Prostate gland (tissue), 2 donors: ENCODE data around the gene RPL35. TPM values are rescaled to one million over a fixed set of nuclear protein-coding genes. Genes with fewer than 3 reads are reported as not detected.

Experiments used
- DNase-seq: peaks from one replicate; pipeline ENCODE4 v3.0.0-alpha.2; 2019; ENCODE audit warnings: low spot score
- H3K27ac ChIP-seq, 2 donors: fragments of 200-600 bp; sonication (generic); 2 replicates each; pipeline ENCODE4 v1.5.1; 2017 to 2019
- H3K27me3 ChIP-seq: fragments of 200-600 bp; sonication (generic); replicated peaks from 2 replicates; pipeline ENCODE4 v1.5.1; 2019; ENCODE audit not compliant: insufficient read depth
- H3K36me3 ChIP-seq, 2 donors: fragments of 200-600 bp; sonication (generic); 1 replicate in 1 of 2; 2 replicates in 1 of 2; pipeline versions ENCODE4 v1.5.1 to v1.8.1; 2017 to 2019
- H3K4me1 ChIP-seq: fragments of 200-600 bp; sonication (generic); replicated peaks from 2 replicates; pipeline ENCODE4 v1.5.1; 2019
- H3K4me3 ChIP-seq, 2 donors: fragments of 200-600 bp; sonication (generic); 2 replicates each; pipeline ENCODE4 v1.5.1; 2017 to 2019
- H3K9me3 ChIP-seq: fragments of 200-600 bp; sonication (generic); 2 replicates; pipeline ENCODE4 v1.5.1; 2017
- POLR2A ChIP-seq: fragments of 450-650 bp; IDR thresholded peaks from one replicate; pipeline ENCODE4 v1.6.1; 2016; ENCODE audit warnings: antibody characterized with exemption, mild to moderate bottlenecking
- POLR2AphosphoS5 ChIP-seq: sonication (generic); formaldehyde crosslinking; IDR thresholded peaks from one replicate; pipeline ENCODE4 v1.6.1; 2017; ENCODE audit warnings: antibody characterized with exemption
- WGBS: methylation state at CpG from one replicate; pipeline ENCODE4 v1.1.5; 2018; 5-methylcytosine and 5-hydroxymethylcytosine counted together
- intact Hi-C: fragments of 100-400 bp; cut with DNase I; formaldehyde crosslinking; loops from one replicate; pipeline ENCODE4 v1.14.2; 2022
- total RNA-seq, 2 donors: library from RNA; depleted of rRNA; stranded (reverse); fragments of >200 nt; gene quantifications; one replicate each; pipeline ENCODE4 v1.1.0, GENCODE V29; 2016
- TF ChIP-seq, protein P1 (sequence below), 4 experiments: fragments of 200-600 bp in 2 of 4; fragments of 450-650 bp in 2 of 4; sonication (generic) in 2 of 4; IDR thresholded peaks; 1 replicate in 3 of 4; 2 replicates in 1 of 4; pipeline ENCODE4 v1.5.1; 2016 to 2019; ENCODE audit warnings: antibody characterized with exemption in 4 of 4, mild to moderate bottlenecking in 2 of 4, moderate library complexity in 2 of 4

RPL35 gene
- 1,000 to 10,000 TPM; 1,539 to 2,854 TPM for total RNA-seq

DNA sequence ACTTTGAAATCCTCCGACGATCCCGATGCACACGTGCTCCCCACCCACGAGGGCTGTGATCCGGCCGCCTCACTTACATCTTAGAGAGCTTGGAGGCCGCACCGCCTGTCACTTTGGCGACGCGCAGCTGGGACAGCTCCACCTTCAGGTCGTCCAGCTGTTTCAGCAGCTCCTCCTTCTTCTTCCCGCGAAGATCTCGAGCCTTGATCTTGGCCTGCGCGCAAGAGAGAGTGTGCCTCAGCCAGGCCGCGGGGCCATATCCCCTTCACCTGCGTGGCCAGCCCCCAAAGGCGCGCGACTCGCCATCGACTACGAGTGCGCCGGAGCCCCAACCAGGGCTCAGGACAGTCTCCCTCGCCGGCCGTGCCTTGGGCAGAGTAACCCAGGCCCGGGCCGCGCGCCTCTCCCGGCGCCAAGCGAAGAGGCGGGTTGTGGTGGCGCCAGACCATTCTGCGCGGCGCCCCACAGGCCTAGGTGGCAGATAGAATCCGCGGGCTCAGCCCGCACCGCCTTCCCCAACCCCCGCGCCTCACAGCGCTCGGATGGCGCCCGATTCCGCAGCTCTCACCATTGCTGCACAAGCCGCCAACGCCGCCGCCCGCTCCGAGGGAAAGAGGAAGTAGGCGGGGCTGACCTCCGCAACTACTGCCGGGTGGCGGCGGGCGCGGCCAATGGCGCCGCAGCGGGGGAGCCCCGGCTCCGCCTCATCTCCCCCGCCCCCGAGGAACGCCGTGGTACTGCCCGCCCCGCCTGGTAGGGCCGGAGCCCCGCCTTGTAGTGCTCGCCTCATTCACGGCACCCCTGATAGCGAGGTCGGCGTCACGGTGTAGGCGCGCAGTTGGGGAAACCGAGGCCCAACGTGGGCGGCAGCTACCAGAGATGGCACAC is at the start of gene RPL35, which contains the start of gene ARPC5L:
RPL35 (minus strand) TSS at position 616 of the 888 bp plus-strand sequence; CDS start at position 571, 45 bp downstream.
ARPC5L (plus strand) TSS at position 789 of the 888 bp plus-strand sequence. CDS start 7,161 bp downstream, outside the sequence.
- peaks cover 9% of the 10 kb centered on the region for H3K4me1 ChIP-seq
- no peaks in the 10 kb centered on the region for H3K27me3 ChIP-seq
- H3K9me3 ChIP-seq = no peaks in the 10 kb centered on the region
- DNase-seq = peak; percentile 94
- H3K27ac ChIP-seq = peak within 1 kb of the TSS; percentile 67 to 84
- TF ChIP-seq, protein P1, sequence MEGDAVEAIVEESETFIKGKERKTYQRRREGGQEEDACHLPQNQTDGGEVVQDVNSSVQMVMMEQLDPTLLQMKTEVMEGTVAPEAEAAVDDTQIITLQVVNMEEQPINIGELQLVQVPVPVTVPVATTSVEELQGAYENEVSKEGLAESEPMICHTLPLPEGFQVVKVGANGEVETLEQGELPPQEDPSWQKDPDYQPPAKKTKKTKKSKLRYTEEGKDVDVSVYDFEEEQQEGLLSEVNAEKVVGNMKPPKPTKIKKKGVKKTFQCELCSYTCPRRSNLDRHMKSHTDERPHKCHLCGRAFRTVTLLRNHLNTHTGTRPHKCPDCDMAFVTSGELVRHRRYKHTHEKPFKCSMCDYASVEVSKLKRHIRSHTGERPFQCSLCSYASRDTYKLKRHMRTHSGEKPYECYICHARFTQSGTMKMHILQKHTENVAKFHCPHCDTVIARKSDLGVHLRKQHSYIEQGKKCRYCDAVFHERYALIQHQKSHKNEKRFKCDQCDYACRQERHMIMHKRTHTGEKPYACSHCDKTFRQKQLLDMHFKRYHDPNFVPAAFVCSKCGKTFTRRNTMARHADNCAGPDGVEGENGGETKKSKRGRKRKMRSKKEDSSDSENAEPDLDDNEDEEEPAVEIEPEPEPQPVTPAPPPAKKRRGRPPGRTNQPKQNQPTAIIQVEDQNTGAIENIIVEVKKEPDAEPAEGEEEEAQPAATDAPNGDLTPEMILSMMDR (IDR thresholded peaks at IDR 0.05) = peak in 3 of 4 experiments; percentile 23 to 45 (median 35)
- TF ChIP-seq POLR2A (peak; percentile 85), POLR2AphosphoS5 (peak; percentile 92)
- peaks cover 8 to 20% of the 10 kb centered on the region in 2 donors for H3K36me3 ChIP-seq
- peak within 1 kb of the TSS; percentile 71 to 81 for H3K4me3 ChIP-seq
- intact Hi-C loops = loop anchor here (5.0 to 10.0 kb wide), 2 partner anchors 83 to 281 kb away; partner anchors contain the start of genes GOLGA1 and SCAI
- WGBS = under 1% methylated on average over 81 of the region's 92 CpGs

DNA sequence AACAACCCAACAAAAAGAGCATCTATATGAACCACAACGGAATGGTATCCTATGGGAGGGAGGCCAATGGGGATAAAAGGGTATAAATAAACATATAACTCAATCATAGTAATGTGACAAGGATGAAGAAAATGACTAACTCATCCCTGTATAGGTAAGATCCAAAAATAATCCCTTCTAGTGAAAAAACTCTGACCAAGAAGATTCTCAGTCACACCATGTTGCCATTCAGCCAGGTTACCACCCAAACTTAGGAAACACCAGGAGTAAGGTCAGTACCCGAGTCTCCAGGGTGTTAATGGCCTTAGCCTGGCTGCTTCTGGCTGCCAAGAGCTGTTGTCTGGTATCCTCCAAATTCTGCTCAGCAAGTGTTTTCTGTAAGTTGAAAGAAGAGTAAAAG is 46.3 kb upstream of the RPL35 start:
- Histone ChIP-seq H3K9me3 (no peaks in the 10 kb centered on the region), H3K4me3 (no peak overlapping the region), H3K36me3 (no peaks in the 10 kb centered on the region), H3K27me3 (no peaks in the 10 kb centered on the region), H3K27ac (no peak overlapping the region), H3K4me1 (no peaks in the 10 kb centered on the region)
- TF ChIP-seq POLR2A (no peak), POLR2AphosphoS5 (no peak)
- TF ChIP-seq, protein P1 (IDR thresholded peaks at IDR 0.05) = no peak
- WGBS = 75% methylated on average over 2 of the region's 2 CpGs
- DNase-seq = no peak
- intact Hi-C loops = no loop called here

DNA sequence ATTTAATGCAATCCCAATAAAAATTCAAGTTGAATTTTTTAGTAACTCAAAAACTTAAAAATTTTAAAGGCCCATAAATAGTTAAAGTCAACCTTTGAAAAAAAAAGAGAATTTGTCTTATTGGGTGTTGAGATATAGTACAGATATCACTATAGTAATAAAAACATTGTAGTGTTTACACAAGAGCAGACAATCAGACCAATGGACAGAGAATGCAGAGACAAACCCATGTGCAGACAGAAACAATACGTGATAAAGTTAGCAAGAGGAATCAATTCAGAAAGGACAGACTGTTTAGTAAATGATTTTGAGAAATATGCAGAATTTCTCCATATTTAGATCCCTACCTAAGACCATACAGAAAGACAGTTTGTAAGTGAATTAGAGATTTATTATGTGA is 45.2 kb upstream of the RPL35 start:
- H3K4me1 ChIP-seq = no peaks in the 10 kb centered on the region
- H3K27me3 ChIP-seq = no peaks in the 10 kb centered on the region
- intact Hi-C loops = no loop called here
- H3K9me3 ChIP-seq = no peaks in the 10 kb centered on the region
- no peak for DNase-seq
- 49% methylated on average over 1 of the region's 1 CpG for WGBS
- H3K27ac ChIP-seq = no peak overlapping the region
- H3K36me3 ChIP-seq = no peaks in the 10 kb centered on the region
- no peak overlapping the region for H3K4me3 ChIP-seq
- TF ChIP-seq, protein P1 (IDR thresholded peaks at IDR 0.05) = no peak
- TF ChIP-seq POLR2AphosphoS5 (no peak), POLR2A (no peak)

DNA sequence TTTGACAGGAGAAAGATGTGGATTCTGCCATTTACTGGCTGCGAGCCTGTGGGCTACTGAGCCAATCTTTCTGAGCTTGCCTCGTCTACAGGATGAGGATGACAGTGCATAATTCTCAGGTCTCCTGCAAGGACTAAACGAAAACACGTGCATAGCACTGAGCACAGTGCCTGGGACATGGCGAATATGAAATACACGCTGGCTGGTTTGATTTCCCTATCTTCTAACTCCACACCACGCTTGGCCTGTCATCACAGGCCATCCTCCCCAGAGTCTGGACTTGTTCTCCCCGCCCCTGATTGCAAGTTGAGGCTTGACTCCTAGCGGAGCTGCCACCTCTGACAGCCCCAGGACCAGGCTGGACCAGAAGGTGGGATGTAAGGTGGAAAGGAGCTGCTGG is 38.1 kb upstream of the RPL35 start:
- no peak overlapping the region for H3K4me3 ChIP-seq
- H3K36me3 ChIP-seq = peaks cover 0 to 6% of the 10 kb centered on the region in 2 donors
- intact Hi-C loops = no loop called here
- H3K27ac ChIP-seq = no peak overlapping the region
- DNase-seq = no peak
- no peaks in the 10 kb centered on the region for H3K9me3 ChIP-seq
- no peaks in the 10 kb centered on the region for H3K4me1 ChIP-seq
- no peaks in the 10 kb centered on the region for H3K27me3 ChIP-seq
- 70% methylated on average over 9 of the region's 9 CpGs for WGBS
- TF ChIP-seq POLR2A = no peak
- no peak for TF ChIP-seq POLR2AphosphoS5
- TF ChIP-seq, protein P1 (IDR thresholded peaks at IDR 0.05) = no peak
